ENCODE results near the gene HNRNPC. TPM values are rescaled to one million over a fixed set of nuclear protein-coding genes. Genes with fewer than 3 reads are reported as not detected.
A peak's percentile ranks its signal among the peaks of the same experiment; 100 is the strongest.

Gene HNRNPC
- total RNA-seq, 1 donor from 2014 or later, result 424 TPM

- Mint-ChIP-seq H3K9me3 (ENCODE audit: unreplicated experiment) (no peaks in the 10 kb centered on the region), H3K36me3 (ENCODE audit: unreplicated experiment) (peaks cover 27% of the 10 kb centered on the region), H3K27ac (ENCODE audit: unreplicated experiment) (peak overlapping the region; percentile 100), H3K4me1 (ENCODE audit: unreplicated experiment) (peaks cover 49% of the 10 kb centered on the region), H3K27me3 (ENCODE audit: unreplicated experiment) (no peaks in the 10 kb centered on the region), H3K4me3 (ENCODE audit: unreplicated experiment) (peak overlapping the region; percentile 100)
- no peak for TF ChIP-seq CTCF (IDR thresholded peaks at IDR 0.05)
- DNase-seq (ENCODE audit: extremely low spot score, unreplicated experiment), result peak; percentile 64
Observed at GRCh38 chr14:21268617-21269251, 508 bp downstream of the HNRNPC start.

GRCh38 chr14:21267886-21268616 lies 1.2 kb downstream of the HNRNPC start:
- peak overlapping the region; percentile 100 for H3K27ac Mint-ChIP-seq (ENCODE audit: unreplicated experiment)

GRCh38 chr14:21267431-21267845 lies 1.8 kb downstream of the HNRNPC start:
- Mint-ChIP-seq H3K9me3 (ENCODE audit: unreplicated experiment) (no peaks in the 10 kb centered on the region), H3K4me1 (ENCODE audit: unreplicated experiment) (peaks cover 62% of the 10 kb centered on the region), H3K27ac (ENCODE audit: unreplicated experiment) (peak overlapping the region; percentile 100), H3K36me3 (ENCODE audit: unreplicated experiment) (peaks cover 36% of the 10 kb centered on the region), H3K27me3 (ENCODE audit: unreplicated experiment) (no peaks in the 10 kb centered on the region), H3K4me3 (ENCODE audit: unreplicated experiment) (peak overlapping the region; percentile 100)
- no peak for TF ChIP-seq CTCF (IDR thresholded peaks at IDR 0.05)
- no peak for DNase-seq (ENCODE audit: extremely low spot score, unreplicated experiment)

More at GRCh38 chr14:21267886-21268616, 1.2 kb downstream of the HNRNPC start:
- Mint-ChIP-seq H3K4me1 (ENCODE audit: unreplicated experiment) (peaks cover 56% of the 10 kb centered on the region), H3K36me3 (ENCODE audit: unreplicated experiment) (peaks cover 34% of the 10 kb centered on the region), H3K27me3 (ENCODE audit: unreplicated experiment) (no peaks in the 10 kb centered on the region), H3K4me3 (ENCODE audit: unreplicated experiment) (peak overlapping the region; percentile 100), H3K9me3 (ENCODE audit: unreplicated experiment) (no peaks in the 10 kb centered on the region)
- DNase-seq (ENCODE audit: extremely low spot score, unreplicated experiment), result no peak
- TF ChIP-seq CTCF (IDR thresholded peaks at IDR 0.05), result no peak

GRCh38 chr14:21264025-21264801 lies 5.0 kb downstream of the HNRNPC start:
- no peak overlapping the region for H3K4me3 Mint-ChIP-seq (ENCODE audit: unreplicated experiment)
- no peaks in the 10 kb centered on the region for H3K27me3 Mint-ChIP-seq (ENCODE audit: unreplicated experiment)
- H3K27ac Mint-ChIP-seq (ENCODE audit: unreplicated experiment), result peak overlapping the region; percentile 100
- H3K9me3 Mint-ChIP-seq (ENCODE audit: unreplicated experiment), result no peaks in the 10 kb centered on the region
- DNase-seq (ENCODE audit: extremely low spot score, unreplicated experiment), result no peak
- H3K4me1 Mint-ChIP-seq (ENCODE audit: unreplicated experiment), result peaks cover 75% of the 10 kb centered on the region
- H3K36me3 Mint-ChIP-seq (ENCODE audit: unreplicated experiment), result peaks cover 55% of the 10 kb centered on the region
- TF ChIP-seq CTCF (IDR thresholded peaks at IDR 0.05), result no peak
